HepG2 (cell line): ENCODE data around the gene FDXR. TPM values are rescaled to one million over a fixed set of nuclear protein-coding genes. Genes with fewer than 3 reads are reported as not detected.

Experiments
- EED ChIP-seq: sonication (generic); formaldehyde crosslinking; IDR thresholded peaks from 2 replicates; pipeline ENCODE4 v1.5.0; 2020; ENCODE audit warnings: mild to moderate bottlenecking, missing genetic modification reagents
- FOXK2 ChIP-seq: fragments of 450-650 bp; IDR thresholded peaks from 2 replicates; pipeline ENCODE4 v1.6.1; 2016
- HNF4A ChIP-seq: sonication (generic); formaldehyde crosslinking; IDR thresholded peaks from 2 replicates; pipeline ENCODE4 v1.4.0; 2020; ENCODE audit warnings: missing genetic modification reagents
- MED1 ChIP-seq: sonication (generic); formaldehyde crosslinking; IDR thresholded peaks from 2 replicates; pipeline ENCODE4 v1.4.0; 2020; ENCODE audit warnings: missing genetic modification reagents
- MTF2 ChIP-seq: sonication (generic); formaldehyde crosslinking; IDR thresholded peaks from 2 replicates; pipeline ENCODE4 v1.5.0; 2020; ENCODE audit warnings: missing genetic modification reagents, borderline replicate concordance
- NR2F1 ChIP-seq, 2 experiments: fragments of 450-650 bp in 1 of 2; formaldehyde crosslinking in 1 of 2; IDR thresholded peaks; 2 replicates each; pipeline versions ENCODE4 v1.5.0 to v1.6.1; 2016 to 2020; ENCODE audit warnings: mild to moderate bottlenecking in 1 of 2, missing compliant biosample characterization in 1 of 2, missing genetic modification reagents in 1 of 2, moderate library complexity in 1 of 2
- TAF1 ChIP-seq: sonication (generic); formaldehyde crosslinking; IDR thresholded peaks from 2 replicates; pipeline ENCODE4 v1.4.0; 2020; ENCODE audit warnings: missing genetic modification reagents
- TAF15 ChIP-seq: fragments of 200-400 bp; formaldehyde crosslinking; IDR thresholded peaks from one replicate; pipeline ENCODE4 v1.6.1; 2018; ENCODE audit warnings: mild to moderate bottlenecking, low read depth, low read length; ENCODE audit not compliant: poor library complexity, severe bottlenecking
- ZBTB40 ChIP-seq, 2 experiments: fragments of 450-650 bp in 1 of 2; sonication (generic) in 1 of 2; formaldehyde crosslinking in 1 of 2; IDR thresholded peaks; 2 replicates each; pipeline versions ENCODE4 v1.6.1 to v1.8.0; 2016 to 2022; ENCODE audit warnings: antibody characterized with exemption in 1 of 2, mild to moderate bottlenecking in 1 of 2, missing genetic modification reagents in 1 of 2
- ZNF224 ChIP-seq: sonication (generic); formaldehyde crosslinking; IDR thresholded peaks from 2 replicates; pipeline ENCODE4 v1.5.0; 2020; ENCODE audit warnings: mild to moderate bottlenecking, missing genetic modification reagents
- ZNF24 ChIP-seq: fragments of 450-650 bp; IDR thresholded peaks from 2 replicates; pipeline ENCODE4 v1.6.1; 2017; ENCODE audit warnings: antibody characterized with exemption, mild to moderate bottlenecking
- ZNF687 ChIP-seq: sonication (generic); formaldehyde crosslinking; IDR thresholded peaks from 2 replicates; pipeline ENCODE4 v1.5.1; 2020; ENCODE audit warnings: mild to moderate bottlenecking, missing genetic modification reagents, moderate library complexity
- ZNF850 ChIP-seq: sonication (generic); formaldehyde crosslinking; conservative IDR thresholded peaks from 2 replicates; pipeline ENCODE4 v1.9.0; 2021; ENCODE audit warnings: mild to moderate bottlenecking, missing genetic modification reagents
- ZSCAN21 ChIP-seq: sonication (generic); formaldehyde crosslinking; IDR thresholded peaks from 2 replicates; pipeline ENCODE4 v1.8.0; 2022; ENCODE audit warnings: mild to moderate bottlenecking, missing genetic modification reagents, moderate library complexity, borderline replicate concordance
- polyA plus RNA-seq, 8 experiments: library from polyadenylated mRNA; depleted of rRNA in 3 of 8; stranded (reverse) in 7 of 8; unstranded in 1 of 8; fragments of >200 nt; fragmentation: Illumina TruSeq in 4 of 8; extraction: Trizol in 4 of 8; gene quantifications; 2 replicates each; pipeline versions ENCODE4 v1.2.1 to v1.2.3, GENCODE V29; 2011 to 2016; ENCODE audit warnings: low read depth in 4 of 8, missing spikeins in 1 of 8, mixed read lengths in 1 of 8; ENCODE audit not compliant: insufficient read depth in 1 of 8
- total RNA-seq, 5 experiments: library from RNA; depleted of rRNA; stranded (reverse); fragments of >200 nt; fragmentation: Illumina TruSeq; extraction: Trizol; gene quantifications; 2 replicates each; pipeline ENCODE4 v1.2.3, GENCODE V29; 2016; ENCODE audit warnings: low read depth in 1 of 5
- TF ChIP-seq, protein P1 (sequence below): sonication (generic); formaldehyde crosslinking; IDR thresholded peaks from 2 replicates; pipeline ENCODE4 v1.4.0; 2020; ENCODE audit warnings: mild to moderate bottlenecking, missing genetic modification reagents

The FDXR gene
- total and polyA plus RNA-seq, 2 of the 13 experiments (the other 11 are each of a cell fraction or from before 2014, with no cell fraction given), result 23.4 to 116 TPM

- TF ChIP-seq, protein P1, sequence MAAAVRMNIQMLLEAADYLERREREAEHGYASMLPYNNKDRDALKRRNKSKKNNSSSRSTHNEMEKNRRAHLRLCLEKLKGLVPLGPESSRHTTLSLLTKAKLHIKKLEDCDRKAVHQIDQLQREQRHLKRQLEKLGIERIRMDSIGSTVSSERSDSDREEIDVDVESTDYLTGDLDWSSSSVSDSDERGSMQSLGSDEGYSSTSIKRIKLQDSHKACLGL (CRISPR knock-in tag), result peak; percentile 53; the same call in 1 of the 2 replicates
- TF ChIP-seq NR2F1 (CRISPR knock-in tag; IDR thresholded peaks at IDR 0.05), result peak in 1 of 2 experiments; percentile 61; a peak in 1 of 4 replicates
- no peak for TF ChIP-seq ZBTB40 (IDR thresholded peaks at IDR 0.05)
- no peak for TF ChIP-seq ZBTB40 (CRISPR knock-in tag; IDR thresholded peaks at IDR 0.05)
- no peak for TF ChIP-seq HNF4A (CRISPR knock-in tag)
- no peak for TF ChIP-seq FOXK2
- no peak for TF ChIP-seq ZSCAN21
- TF ChIP-seq MED1 (CRISPR knock-in tag), result no peak
- no peak for TF ChIP-seq TAF15
- TF ChIP-seq ZNF24, result no peak
- no peak for TF ChIP-seq ZNF224
- no peak for TF ChIP-seq TAF1 (CRISPR knock-in tag)
- peak; percentile 55 for TF ChIP-seq ZNF687
- TF ChIP-seq EED (CRISPR knock-in tag), result no peak
- TF ChIP-seq ZNF850 (CRISPR knock-in tag), result no peak
- no peak for TF ChIP-seq MTF2
These were observed 46.9 kb upstream of the FDXR start (continued) for GRCh38 chr17:74919440-74920305.
